Breast epithelium (tissue), 3 donors: ENCODE measurements around the gene HDAC4.

ENCODE experiments used
- POLR2A ChIP-seq: fragments of 450-650 bp; IDR thresholded peaks from one replicate; pipeline ENCODE4 v1.6.1; 2016; ENCODE audit warnings: antibody characterized with exemption, mild to moderate bottlenecking, moderate library complexity
- POLR2AphosphoS5 ChIP-seq, 3 donors: sonication (generic); formaldehyde crosslinking; IDR thresholded peaks; one replicate each; pipeline ENCODE4 v1.6.1; 2017; ENCODE audit warnings: antibody characterized with exemption in 3 of 3
- TF ChIP-seq, protein P1 (sequence below), 3 donors: fragments of 450-650 bp; IDR thresholded peaks; one replicate each; pipeline ENCODE4 v1.5.1; 2016 to 2017; ENCODE audit warnings: antibody characterized with exemption in 3 of 3, mild to moderate bottlenecking in 3 of 3, moderate library complexity in 3 of 3

DNA sequence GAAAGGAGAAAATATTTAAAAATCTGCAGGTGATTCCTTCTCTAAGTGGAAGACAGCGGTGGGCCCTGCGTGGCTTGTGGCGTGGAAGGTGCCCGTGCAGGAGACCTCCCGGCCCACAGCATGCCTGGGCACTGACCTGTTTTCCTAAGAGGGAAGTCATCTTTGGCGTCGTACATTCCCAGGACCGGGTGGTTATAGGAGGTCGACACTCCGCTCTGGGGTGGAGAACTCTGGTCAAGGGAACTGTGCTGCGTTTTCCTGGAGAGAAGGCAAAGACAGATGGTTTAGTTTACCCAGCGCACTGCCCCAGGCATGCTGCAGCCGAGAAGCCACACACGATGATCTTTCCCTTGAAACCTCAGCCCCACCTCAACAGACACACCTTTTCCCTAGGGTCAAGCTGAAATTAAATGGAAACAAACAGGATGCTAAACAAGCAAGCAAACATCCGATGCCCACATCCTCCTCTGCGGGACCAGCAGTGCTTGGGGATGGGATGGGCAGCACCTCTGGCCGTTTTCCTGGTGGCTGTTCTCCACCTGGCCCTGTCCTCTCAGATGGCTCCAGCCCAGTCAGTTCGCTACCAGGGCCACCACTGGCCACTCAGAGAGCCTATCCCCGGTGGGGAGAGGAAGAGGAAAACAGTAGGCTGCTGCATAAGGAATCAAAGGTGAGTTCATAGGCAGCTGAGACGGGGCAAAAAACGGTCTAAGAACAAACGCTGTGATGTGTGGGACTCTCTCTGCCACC is 244.1 kb downstream of the HDAC4 start:
- TF ChIP-seq, protein P1, sequence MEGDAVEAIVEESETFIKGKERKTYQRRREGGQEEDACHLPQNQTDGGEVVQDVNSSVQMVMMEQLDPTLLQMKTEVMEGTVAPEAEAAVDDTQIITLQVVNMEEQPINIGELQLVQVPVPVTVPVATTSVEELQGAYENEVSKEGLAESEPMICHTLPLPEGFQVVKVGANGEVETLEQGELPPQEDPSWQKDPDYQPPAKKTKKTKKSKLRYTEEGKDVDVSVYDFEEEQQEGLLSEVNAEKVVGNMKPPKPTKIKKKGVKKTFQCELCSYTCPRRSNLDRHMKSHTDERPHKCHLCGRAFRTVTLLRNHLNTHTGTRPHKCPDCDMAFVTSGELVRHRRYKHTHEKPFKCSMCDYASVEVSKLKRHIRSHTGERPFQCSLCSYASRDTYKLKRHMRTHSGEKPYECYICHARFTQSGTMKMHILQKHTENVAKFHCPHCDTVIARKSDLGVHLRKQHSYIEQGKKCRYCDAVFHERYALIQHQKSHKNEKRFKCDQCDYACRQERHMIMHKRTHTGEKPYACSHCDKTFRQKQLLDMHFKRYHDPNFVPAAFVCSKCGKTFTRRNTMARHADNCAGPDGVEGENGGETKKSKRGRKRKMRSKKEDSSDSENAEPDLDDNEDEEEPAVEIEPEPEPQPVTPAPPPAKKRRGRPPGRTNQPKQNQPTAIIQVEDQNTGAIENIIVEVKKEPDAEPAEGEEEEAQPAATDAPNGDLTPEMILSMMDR (IDR thresholded peaks at IDR 0.05) = no peak
- TF ChIP-seq POLR2A (no peak), POLR2AphosphoS5 (IDR thresholded peaks at IDR 0.05) (no peak)
